Measurements from ENCODE around the gene ATAD1.

DNA sequence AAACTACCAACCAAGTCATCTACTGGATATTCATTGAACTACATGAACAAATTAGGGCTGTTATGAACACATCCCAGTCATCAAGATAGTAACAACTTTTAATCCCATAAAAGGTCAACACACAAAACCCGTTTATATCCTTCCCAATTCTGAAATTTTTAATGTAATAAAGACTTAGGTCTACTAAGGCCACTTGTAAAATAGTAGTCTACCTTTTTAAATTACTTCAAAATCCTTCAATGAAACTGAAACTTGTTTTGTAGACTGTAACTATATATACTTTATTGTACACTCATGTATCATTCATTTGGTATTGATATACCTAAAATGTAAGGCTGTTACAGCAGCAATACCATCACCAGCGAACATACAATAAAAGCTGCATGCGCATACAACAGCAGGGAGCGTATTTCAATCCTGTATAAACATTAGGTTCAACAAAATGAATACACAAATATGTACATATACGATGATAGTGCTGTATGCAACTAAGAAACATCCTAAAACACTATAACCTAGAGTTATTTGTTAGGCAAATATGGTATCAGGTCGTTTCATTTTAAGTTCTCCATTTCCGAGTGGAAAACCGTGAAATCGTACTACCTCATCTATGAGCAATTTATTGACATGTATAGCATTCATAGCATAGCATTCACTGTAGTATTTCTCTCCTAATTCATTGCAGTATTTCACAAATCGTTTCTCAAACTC is 973 bp downstream of the ATAD1 start:
- TF ChIP-seq POLR2A (IDR thresholded peaks at IDR 0.05; ENCODE audit: low read depth, low read length): no peak
- no peak for TF ChIP-seq TAF1 (IDR thresholded peaks at IDR 0.05; ENCODE audit: borderline replicate concordance, low read depth, low read length)

Data from GM12892 (cell line).